HepG2 (cell line): Measurements from ENCODE around the gene GYS1. TPM values are rescaled to one million over a fixed set of nuclear protein-coding genes. Genes with fewer than 3 reads are reported as not detected.
A peak's percentile ranks its signal among the peaks of the same experiment; 100 is the strongest.

Experiments used
- CBFB ChIP-seq: sonication (generic); formaldehyde crosslinking; IDR thresholded peaks from 2 replicates; pipeline ENCODE4 v1.4.0; 2020; ENCODE audit warnings: missing genetic modification reagents
- HOXA9 ChIP-seq: sonication (generic); formaldehyde crosslinking; IDR thresholded peaks from 2 replicates; pipeline ENCODE4 v1.8.1; 2022; ENCODE audit warnings: missing genetic modification reagents, mild to moderate bottlenecking, moderate library complexity, borderline replicate concordance
- KAT2B ChIP-seq: fragments of 150-350 bp; IDR thresholded peaks from 2 replicates; pipeline ENCODE4 v1.6.1; 2014; ENCODE audit warnings: low read depth, low read length, borderline replicate concordance
- MXI1 ChIP-seq: IDR thresholded peaks from 3 replicates; pipeline ENCODE4 v1.6.1; 2012; ENCODE audit warnings: low read depth, low read length, inconsistent platforms, borderline replicate concordance
- MYC ChIP-seq: sonication (generic); formaldehyde crosslinking; IDR thresholded peaks from 2 replicates; pipeline ENCODE4 v1.9.0; 2021; ENCODE audit warnings: missing genetic modification reagents, borderline replicate concordance
- NFE2L2 ChIP-seq: fragments of 150-350 bp; IDR thresholded peaks from 2 replicates; pipeline ENCODE4 v1.6.1; 2014; ENCODE audit warnings: low read length
- ZXDC ChIP-seq: sonication (generic); formaldehyde crosslinking; IDR thresholded peaks from 2 replicates; pipeline ENCODE4 v1.5.0; 2020; ENCODE audit warnings: mild to moderate bottlenecking, missing genetic modification reagents
- polyA plus RNA-seq, 8 experiments: library from polyadenylated mRNA; depleted of rRNA in 3 of 8; stranded (reverse) in 7 of 8; unstranded in 1 of 8; fragments of >200 nt; fragmentation: Illumina TruSeq in 4 of 8; extraction: Trizol in 4 of 8; gene quantifications; 2 replicates each; pipeline versions ENCODE4 v1.2.1 to v1.2.3, GENCODE V29; 2011 to 2016; ENCODE audit warnings: low read depth in 4 of 8, missing spikeins in 1 of 8, mixed read lengths in 1 of 8; ENCODE audit not compliant: insufficient read depth in 1 of 8
- total RNA-seq, 5 experiments: library from RNA; depleted of rRNA; stranded (reverse); fragments of >200 nt; fragmentation: Illumina TruSeq; extraction: Trizol; gene quantifications; 2 replicates each; pipeline ENCODE4 v1.2.3, GENCODE V29; 2016; ENCODE audit warnings: low read depth in 1 of 5
- TF ChIP-seq, protein P1 (sequence below): sonication (generic); formaldehyde crosslinking; IDR thresholded peaks from 2 replicates; pipeline ENCODE4 v1.5.1; 2020; ENCODE audit warnings: mild to moderate bottlenecking, missing genetic modification reagents
- TF ChIP-seq, protein P2 (sequence below): IDR thresholded peaks from 2 replicates; pipeline ENCODE4 v1.6.1; 2016; ENCODE audit warnings: low read depth, missing genetic modification reagents, missing compliant biosample characterization
- TF ChIP-seq, protein P3 (sequence below): sonication (generic); formaldehyde crosslinking; IDR thresholded peaks from 2 replicates; pipeline ENCODE4 v1.5.1; 2020; ENCODE audit warnings: mild to moderate bottlenecking, missing genetic modification reagents, borderline replicate concordance
- TF ChIP-seq, protein P4 (sequence below): sonication (generic); formaldehyde crosslinking; IDR thresholded peaks from 2 replicates; pipeline ENCODE4 v1.4.0; 2020; ENCODE audit warnings: missing genetic modification reagents, mild to moderate bottlenecking, borderline replicate concordance

Gene GYS1
- total and polyA plus RNA-seq, 2 of the 13 experiments (the other 11 are each of a cell fraction or from before 2014, with no cell fraction given) = 18.4 to 42.1 TPM

- TF ChIP-seq ZXDC (CRISPR knock-in tag) (peak; percentile 68; the same call in 1 of the 2 replicates), KAT2B (no peak), NFE2L2 (peak; percentile 99), MYC (CRISPR knock-in tag) (peak; percentile 25; the same call in 1 of the 2 replicates), HOXA9 (CRISPR knock-in tag) (no peak), MXI1 (peak; percentile 13; the same call in 1 of the 3 replicates), CBFB (CRISPR knock-in tag) (peak; percentile 65; the same call in 1 of the 2 replicates)
- TF ChIP-seq, protein P1, sequence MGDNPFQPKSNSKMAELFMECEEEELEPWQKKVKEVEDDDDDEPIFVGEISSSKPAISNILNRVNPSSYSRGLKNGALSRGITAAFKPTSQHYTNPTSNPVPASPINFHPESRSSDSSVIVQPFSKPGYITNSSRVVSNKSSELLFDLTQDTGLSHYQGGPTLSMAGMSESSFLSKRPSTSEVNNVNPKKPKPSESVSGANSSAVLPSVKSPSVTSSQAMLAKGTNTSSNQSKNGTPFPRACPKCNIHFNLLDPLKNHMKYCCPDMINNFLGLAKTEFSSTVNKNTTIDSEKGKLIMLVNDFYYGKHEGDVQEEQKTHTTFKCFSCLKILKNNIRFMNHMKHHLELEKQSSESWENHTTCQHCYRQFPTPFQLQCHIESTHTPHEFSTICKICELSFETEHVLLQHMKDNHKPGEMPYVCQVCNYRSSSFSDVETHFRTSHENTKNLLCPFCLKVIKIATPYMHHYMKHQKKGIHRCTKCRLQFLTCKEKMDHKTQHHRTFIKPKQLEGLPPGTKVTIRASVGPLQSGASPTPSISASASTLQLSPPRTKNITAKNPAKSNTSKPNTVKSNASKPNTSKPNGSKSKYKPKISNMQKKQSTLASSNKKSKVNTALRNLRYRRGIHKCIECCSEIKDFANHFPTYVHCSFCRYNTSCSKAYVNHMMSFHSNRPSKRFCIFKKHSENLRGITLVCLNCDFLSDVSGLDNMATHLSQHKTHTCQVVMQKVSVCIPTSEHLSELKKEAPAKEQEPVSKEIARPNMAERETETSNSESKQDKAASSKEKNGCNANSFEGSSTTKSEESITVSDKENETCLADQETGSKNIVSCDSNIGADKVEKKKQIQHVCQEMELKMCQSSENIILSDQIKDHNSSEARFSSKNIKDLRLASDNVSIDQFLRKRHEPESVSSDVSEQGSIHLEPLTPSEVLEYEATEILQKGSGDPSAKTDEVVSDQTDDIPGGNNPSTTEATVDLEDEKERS = 0 out of 2 replicates have a peak, but pooled peaks have one; percentile 32
- TF ChIP-seq, protein P2, sequence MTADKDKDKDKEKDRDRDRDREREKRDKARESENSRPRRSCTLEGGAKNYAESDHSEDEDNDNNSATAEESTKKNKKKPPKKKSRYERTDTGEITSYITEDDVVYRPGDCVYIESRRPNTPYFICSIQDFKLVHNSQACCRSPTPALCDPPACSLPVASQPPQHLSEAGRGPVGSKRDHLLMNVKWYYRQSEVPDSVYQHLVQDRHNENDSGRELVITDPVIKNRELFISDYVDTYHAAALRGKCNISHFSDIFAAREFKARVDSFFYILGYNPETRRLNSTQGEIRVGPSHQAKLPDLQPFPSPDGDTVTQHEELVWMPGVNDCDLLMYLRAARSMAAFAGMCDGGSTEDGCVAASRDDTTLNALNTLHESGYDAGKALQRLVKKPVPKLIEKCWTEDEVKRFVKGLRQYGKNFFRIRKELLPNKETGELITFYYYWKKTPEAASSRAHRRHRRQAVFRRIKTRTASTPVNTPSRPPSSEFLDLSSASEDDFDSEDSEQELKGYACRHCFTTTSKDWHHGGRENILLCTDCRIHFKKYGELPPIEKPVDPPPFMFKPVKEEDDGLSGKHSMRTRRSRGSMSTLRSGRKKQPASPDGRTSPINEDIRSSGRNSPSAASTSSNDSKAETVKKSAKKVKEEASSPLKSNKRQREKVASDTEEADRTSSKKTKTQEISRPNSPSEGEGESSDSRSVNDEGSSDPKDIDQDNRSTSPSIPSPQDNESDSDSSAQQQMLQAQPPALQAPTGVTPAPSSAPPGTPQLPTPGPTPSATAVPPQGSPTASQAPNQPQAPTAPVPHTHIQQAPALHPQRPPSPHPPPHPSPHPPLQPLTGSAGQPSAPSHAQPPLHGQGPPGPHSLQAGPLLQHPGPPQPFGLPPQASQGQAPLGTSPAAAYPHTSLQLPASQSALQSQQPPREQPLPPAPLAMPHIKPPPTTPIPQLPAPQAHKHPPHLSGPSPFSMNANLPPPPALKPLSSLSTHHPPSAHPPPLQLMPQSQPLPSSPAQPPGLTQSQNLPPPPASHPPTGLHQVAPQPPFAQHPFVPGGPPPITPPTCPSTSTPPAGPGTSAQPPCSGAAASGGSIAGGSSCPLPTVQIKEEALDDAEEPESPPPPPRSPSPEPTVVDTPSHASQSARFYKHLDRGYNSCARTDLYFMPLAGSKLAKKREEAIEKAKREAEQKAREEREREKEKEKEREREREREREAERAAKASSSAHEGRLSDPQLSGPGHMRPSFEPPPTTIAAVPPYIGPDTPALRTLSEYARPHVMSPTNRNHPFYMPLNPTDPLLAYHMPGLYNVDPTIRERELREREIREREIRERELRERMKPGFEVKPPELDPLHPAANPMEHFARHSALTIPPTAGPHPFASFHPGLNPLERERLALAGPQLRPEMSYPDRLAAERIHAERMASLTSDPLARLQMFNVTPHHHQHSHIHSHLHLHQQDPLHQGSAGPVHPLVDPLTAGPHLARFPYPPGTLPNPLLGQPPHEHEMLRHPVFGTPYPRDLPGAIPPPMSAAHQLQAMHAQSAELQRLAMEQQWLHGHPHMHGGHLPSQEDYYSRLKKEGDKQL (CRISPR knock-in tag) = peak; percentile 15; the same call in 1 of the 2 replicates
- TF ChIP-seq, protein P3, sequence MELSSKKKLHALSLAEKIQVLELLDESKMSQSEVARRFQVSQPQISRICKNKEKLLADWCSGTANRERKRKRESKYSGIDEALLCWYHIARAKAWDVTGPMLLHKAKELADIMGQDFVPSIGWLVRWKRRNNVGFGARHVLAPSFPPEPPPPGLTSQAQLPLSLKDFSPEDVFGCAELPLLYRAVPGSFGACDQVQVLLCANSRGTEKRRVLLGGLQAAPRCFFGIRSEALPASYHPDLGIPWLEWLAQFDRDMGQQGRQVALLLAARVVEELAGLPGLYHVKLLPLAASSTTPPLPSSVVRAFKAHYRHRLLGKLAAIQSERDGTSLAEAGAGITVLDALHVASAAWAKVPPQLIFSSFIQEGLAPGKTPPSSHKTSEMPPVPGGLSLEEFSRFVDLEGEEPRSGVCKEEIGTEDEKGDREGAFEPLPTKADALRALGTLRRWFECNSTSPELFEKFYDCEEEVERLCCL (CRISPR knock-in tag) = no peak
- TF ChIP-seq, protein P4, sequence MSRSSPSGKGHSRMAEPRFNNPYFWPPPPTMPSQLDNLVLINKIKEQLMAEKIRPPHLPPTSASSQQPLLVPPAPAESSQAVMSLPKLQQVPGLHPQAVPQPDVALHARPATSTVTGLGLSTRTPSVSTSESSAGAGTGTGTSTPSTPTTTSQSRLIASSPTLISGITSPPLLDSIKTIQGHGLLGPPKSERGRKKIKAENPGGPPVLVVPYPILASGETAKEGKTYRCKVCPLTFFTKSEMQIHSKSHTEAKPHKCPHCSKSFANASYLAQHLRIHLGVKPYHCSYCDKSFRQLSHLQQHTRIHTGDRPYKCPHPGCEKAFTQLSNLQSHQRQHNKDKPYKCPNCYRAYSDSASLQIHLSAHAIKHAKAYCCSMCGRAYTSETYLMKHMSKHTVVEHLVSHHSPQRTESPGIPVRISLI (CRISPR knock-in tag) = peak; percentile 83
These were observed 29.5 kb downstream of the GYS1 start (continued) for GRCh38 chr19:48963371-48964204.
